Skeletal muscle tissue (tissue), 4 donors: ENCODE measurements around the gene SBNO2. TPM values are rescaled to one million over a fixed set of nuclear protein-coding genes. Genes with fewer than 3 reads are reported as not detected.
"Not testable (repeated sequence)": the region's sequence is repeated elsewhere in the genome, so short reads cannot be mapped to it uniquely, and the experiment has no call there.

Source experiments
- H3K27ac ChIP-seq: one replicate; pipeline ENCODE4 v1.7.0; 2013; ENCODE audit warnings: mild to moderate bottlenecking, low read depth, low read length, inconsistent platforms
- H3K27me3 ChIP-seq, 3 donors: one replicate each; pipeline ENCODE4 v1.7.0; 2013; ENCODE audit warnings: low read length in 3 of 3; ENCODE audit not compliant: control insufficient read depth in 3 of 3, insufficient read depth in 3 of 3
- H3K36me3 ChIP-seq, 3 donors: one replicate each; pipeline ENCODE4 v1.7.0; 2013; ENCODE audit warnings: low read length in 3 of 3; ENCODE audit not compliant: control insufficient read depth in 3 of 3, insufficient read depth in 3 of 3
- H3K4me1 ChIP-seq, 3 donors: one replicate each; pipeline ENCODE4 v1.7.0; 2013; ENCODE audit warnings: low read length in 3 of 3, mild to moderate bottlenecking in 3 of 3; ENCODE audit not compliant: control insufficient read depth in 3 of 3, insufficient read depth in 3 of 3
- H3K4me3 ChIP-seq, 3 donors: one replicate each; pipeline ENCODE4 v1.7.0; 2013; ENCODE audit warnings: low read length in 3 of 3
- H3K9ac ChIP-seq, 3 donors: one replicate each; pipeline ENCODE4 v1.7.0; 2013; ENCODE audit warnings: low read length in 3 of 3, mild to moderate bottlenecking in 3 of 3, moderate library complexity in 2 of 3, low read depth in 1 of 3
- H3K9me3 ChIP-seq, 3 donors: one replicate each; pipeline ENCODE4 v1.7.0; 2013; ENCODE audit warnings: low read length in 3 of 3; ENCODE audit not compliant: control insufficient read depth in 3 of 3
- total RNA-seq: library from RNA; depleted of rRNA; stranded (reverse); fragments of >200 nt; gene quantifications from one replicate; pipeline ENCODE4 v1.2.3, GENCODE V29; 2014
- donor health status: Osteomylitis.

Gene SBNO2
- total RNA-seq, 1 donor from 2014 or later: 10.4 TPM

GRCh38 chr19:1208830-1209229, 34.8 kb upstream of the SBNO2 start:
- peak overlapping the region in 2 of 3 donors; percentile 23 to 64 for H3K9ac ChIP-seq
- H3K4me1 ChIP-seq: peaks cover 51 to 67% (median 62%) of the 10 kb centered on the region in 3 donors
- H3K9me3 ChIP-seq, H3K36me3 ChIP-seq, H3K27me3 ChIP-seq: not testable (repeated sequence)
- peak overlapping the region; percentile 60 for H3K27ac ChIP-seq
- peak overlapping the region in 2 of 3 donors; percentile 35 to 36 for H3K4me3 ChIP-seq

GRCh38 chr19:1206864-1207450, 32.9 kb upstream of the SBNO2 start:
- H3K27me3 ChIP-seq: no peaks in the 10 kb centered on the region
- no peaks in the 10 kb centered on the region for H3K9me3 ChIP-seq
- peaks cover 3 to 4% (median 4%) of the 10 kb centered on the region in 3 donors for H3K36me3 ChIP-seq
- H3K9ac ChIP-seq: peak overlapping the region; percentile 88 to 98 (median 95)
- H3K27ac ChIP-seq: peak overlapping the region; percentile 89
- peaks cover 39 to 53% (median 45%) of the 10 kb centered on the region in 3 donors for H3K4me1 ChIP-seq
- H3K4me3 ChIP-seq: peak overlapping the region; percentile 79 to 98 (median 89)

- peak overlapping the region; percentile 88 to 98 (median 95) for H3K9ac ChIP-seq
- H3K4me1 ChIP-seq: peaks cover 33 to 47% (median 39%) of the 10 kb centered on the region in 3 donors
- peaks cover 3 to 4% (median 4%) of the 10 kb centered on the region in 3 donors for H3K36me3 ChIP-seq
Measured at GRCh38 chr19:1206150-1206863, 32.2 kb upstream of the SBNO2 start.

GRCh38 chr19:1205114-1206099, 31.3 kb upstream of the SBNO2 start, which contains the start of gene STK11:
Gene STK11 (plus strand): TSS chr19:1205778. CDS start chr19:1206914, 1,136 bp downstream.
- Histone ChIP-seq H3K27ac (peak within 1 kb of the TSS; percentile 89), H3K4me1 (peaks cover 32 to 40% (median 35%) of the 10 kb centered on the region in 3 donors), H3K36me3 (peaks cover 3 to 4% (median 4%) of the 10 kb centered on the region in 3 donors), H3K4me3 (peak within 1 kb of the TSS; percentile 79 to 98 (median 89)), H3K9ac (peak within 1 kb of the TSS; percentile 88 to 98 (median 95)), H3K27me3 (no peaks in the 10 kb centered on the region), H3K9me3 (no peaks in the 10 kb centered on the region)

More at GRCh38 chr19:1206150-1206863, 32.2 kb upstream of the SBNO2 start:
- peak overlapping the region; percentile 89 for H3K27ac ChIP-seq
- H3K27me3 ChIP-seq: no peaks in the 10 kb centered on the region
- H3K4me3 ChIP-seq: peak overlapping the region; percentile 79 to 98 (median 89)
- H3K9me3 ChIP-seq: no peaks in the 10 kb centered on the region

- not testable (repeated sequence) for H3K9ac ChIP-seq, H3K9me3 ChIP-seq, H3K27ac ChIP-seq, H3K36me3 ChIP-seq, H3K27me3 ChIP-seq, H3K4me3 ChIP-seq, H3K4me1 ChIP-seq
Measured at GRCh38 chr19:1200614-1201013, 26.5 kb upstream of the SBNO2 start.

GRCh38 chr19:1199531-1199930, 25.5 kb upstream of the SBNO2 start:
- Histone ChIP-seq H3K9ac (no peak overlapping the region), H3K27ac (no peak overlapping the region), H3K36me3 (no peaks in the 10 kb centered on the region), H3K9me3 (no peaks in the 10 kb centered on the region), H3K4me3 (no peak overlapping the region), H3K27me3 (no peaks in the 10 kb centered on the region), H3K4me1 (no peaks in the 10 kb centered on the region)

- Histone ChIP-seq H3K27ac (no peak overlapping the region), H3K4me1 (no peaks in the 10 kb centered on the region), H3K36me3 (no peaks in the 10 kb centered on the region), H3K27me3 (no peaks in the 10 kb centered on the region), H3K9ac (no peak overlapping the region), H3K9me3 (no peaks in the 10 kb centered on the region), H3K4me3 (no peak overlapping the region)
Measured at GRCh38 chr19:1189419-1189818, 15.4 kb upstream of the SBNO2 start.

- Histone ChIP-seq H3K27me3 (peaks cover 0 to 3% (median 0%) of the 10 kb centered on the region in 3 donors), H3K9me3 (no peaks in the 10 kb centered on the region), H3K36me3 (no peaks in the 10 kb centered on the region), H3K9ac (no peak overlapping the region), H3K27ac (no peak overlapping the region), H3K4me1 (peaks cover 0 to 8% (median 6%) of the 10 kb centered on the region in 3 donors), H3K4me3 (no peak overlapping the region)
Measured at GRCh38 chr19:1183543-1184172, 9.6 kb upstream of the SBNO2 start.

GRCh38 chr19:1182727-1183126, 8.7 kb upstream of the SBNO2 start:
- Histone ChIP-seq H3K4me3 (no peak overlapping the region), H3K9ac (no peak overlapping the region), H3K9me3 (no peaks in the 10 kb centered on the region), H3K27ac (no peak overlapping the region), H3K27me3 (peaks cover 0 to 5% (median 1%) of the 10 kb centered on the region in 3 donors), H3K36me3 (no peaks in the 10 kb centered on the region), H3K4me1 (peaks cover under 1 to 9% (median 8%) of the 10 kb centered on the region in 3 donors)
